ENCODE measurements around the gene ADORA2B.
A peak's percentile ranks its signal among the peaks of the same experiment; 100 is the strongest.

The ADORA2B gene

DNA sequence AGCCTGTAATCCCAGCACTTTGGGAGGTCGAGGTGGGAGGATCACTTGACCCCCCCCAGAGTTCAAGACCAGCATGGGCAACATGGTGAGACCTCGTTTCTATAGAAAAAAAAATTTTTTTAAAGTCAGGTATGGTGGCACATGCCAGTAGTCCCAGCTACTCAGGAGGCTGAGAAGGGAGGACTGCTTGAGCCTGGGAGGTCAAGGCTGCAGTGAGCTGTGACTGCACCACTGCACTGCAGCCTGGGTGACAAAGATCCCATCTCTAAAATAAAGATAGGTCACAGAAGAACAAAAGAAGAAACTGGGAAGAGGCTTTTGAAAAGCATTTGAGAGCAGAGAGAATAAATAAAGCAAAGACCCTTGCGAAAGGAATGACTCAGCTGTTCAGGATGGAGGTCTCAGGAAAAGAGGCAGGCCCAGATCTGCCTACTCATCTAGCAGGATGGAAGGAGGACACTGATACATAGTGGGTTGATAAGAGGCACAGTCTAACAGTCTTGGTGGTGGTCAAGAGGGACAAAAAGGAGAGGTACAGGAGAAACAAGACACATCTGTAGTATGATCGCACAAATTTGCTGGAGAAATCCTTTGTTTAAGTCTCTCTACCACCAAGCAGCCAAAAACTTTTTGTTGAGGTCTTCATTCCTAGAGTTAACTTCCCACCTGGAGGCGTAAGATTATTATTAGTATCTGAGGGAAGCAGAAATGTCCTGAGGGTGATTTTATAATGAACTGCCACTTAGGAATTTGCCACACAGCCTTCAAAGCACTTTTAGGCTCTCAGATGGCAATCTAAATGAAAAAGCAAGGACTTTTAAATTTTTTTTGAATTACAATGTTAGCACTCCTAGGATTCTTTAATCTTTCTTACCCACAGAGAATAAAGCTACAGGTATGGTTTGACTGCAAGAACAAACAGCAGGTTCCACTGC, 37.0 kb downstream of the ADORA2B start:
- Histone ChIP-seq H4K20me1 (ENCODE audit: control insufficient read depth, insufficient read depth, low read depth, low read length) (no peaks in the 10 kb centered on the region), H3K36me3 (ENCODE audit: control insufficient read depth, low read length) (peaks cover 44% of the 10 kb centered on the region), H3K9me3 (ENCODE audit: control insufficient read depth, insufficient read depth, low read length) (no peaks in the 10 kb centered on the region), H3F3A (ENCODE audit: control insufficient read depth, insufficient read depth) (peaks cover 6% of the 10 kb centered on the region; the same call in 1 of the 2 replicates), H3K4me1 (ENCODE audit: control insufficient read depth, low read length) (peaks cover 15% of the 10 kb centered on the region), H3K27me3 (ENCODE audit: control insufficient read depth, low read length) (no peaks in the 10 kb centered on the region), H3K27ac (ENCODE audit: low read depth, low read length) (no peak overlapping the region), H3K79me2 (ENCODE audit: control insufficient read depth, low read length) (no peaks in the 10 kb centered on the region), H3K9me2 (replicated peaks; ENCODE audit: control insufficient read depth, low read length) (no peaks in the 10 kb centered on the region), H3K4me2 (ENCODE audit: low read length) (no peak overlapping the region), H3K4me3 (ENCODE audit: low read length) (no peak overlapping the region)
- TF ChIP-seq EZH2phosphoT487 (IDR thresholded peaks at IDR 0.05; ENCODE audit: borderline replicate concordance, low read length) = no peak
- TF ChIP-seq, protein P1, sequence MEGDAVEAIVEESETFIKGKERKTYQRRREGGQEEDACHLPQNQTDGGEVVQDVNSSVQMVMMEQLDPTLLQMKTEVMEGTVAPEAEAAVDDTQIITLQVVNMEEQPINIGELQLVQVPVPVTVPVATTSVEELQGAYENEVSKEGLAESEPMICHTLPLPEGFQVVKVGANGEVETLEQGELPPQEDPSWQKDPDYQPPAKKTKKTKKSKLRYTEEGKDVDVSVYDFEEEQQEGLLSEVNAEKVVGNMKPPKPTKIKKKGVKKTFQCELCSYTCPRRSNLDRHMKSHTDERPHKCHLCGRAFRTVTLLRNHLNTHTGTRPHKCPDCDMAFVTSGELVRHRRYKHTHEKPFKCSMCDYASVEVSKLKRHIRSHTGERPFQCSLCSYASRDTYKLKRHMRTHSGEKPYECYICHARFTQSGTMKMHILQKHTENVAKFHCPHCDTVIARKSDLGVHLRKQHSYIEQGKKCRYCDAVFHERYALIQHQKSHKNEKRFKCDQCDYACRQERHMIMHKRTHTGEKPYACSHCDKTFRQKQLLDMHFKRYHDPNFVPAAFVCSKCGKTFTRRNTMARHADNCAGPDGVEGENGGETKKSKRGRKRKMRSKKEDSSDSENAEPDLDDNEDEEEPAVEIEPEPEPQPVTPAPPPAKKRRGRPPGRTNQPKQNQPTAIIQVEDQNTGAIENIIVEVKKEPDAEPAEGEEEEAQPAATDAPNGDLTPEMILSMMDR (IDR thresholded peaks at IDR 0.05; ENCODE audit: low read depth, low read length, poor library complexity, severe bottlenecking) = no peak

DNA sequence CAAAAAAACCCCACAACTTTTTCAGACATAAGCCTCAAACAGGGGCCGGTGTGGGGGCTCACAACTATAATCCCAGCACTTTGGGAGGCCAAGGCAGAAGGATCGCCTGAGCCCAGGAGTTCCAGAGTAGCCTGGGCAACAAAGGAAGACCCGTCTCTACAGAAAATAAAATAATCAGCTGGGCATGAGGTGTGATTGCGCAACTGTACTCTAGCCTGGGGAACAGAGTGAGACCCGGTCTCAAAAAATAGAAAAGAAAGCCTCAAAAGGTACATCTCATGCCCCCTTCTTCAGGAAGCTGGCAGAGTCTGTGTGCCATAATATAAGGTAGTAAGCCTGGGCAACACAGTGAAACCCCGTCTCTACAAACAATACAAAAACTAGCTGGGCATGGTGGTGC, 51.4 kb downstream of the ADORA2B start:
- H3F3A ChIP-seq (ENCODE audit: control insufficient read depth, insufficient read depth) = peaks cover 10% of the 10 kb centered on the region
- H3K4me2 ChIP-seq (ENCODE audit: low read length) = no peak overlapping the region
- H3K4me3 ChIP-seq (ENCODE audit: low read length) = no peak overlapping the region
- no peaks in the 10 kb centered on the region for H3K9me2 ChIP-seq (replicated peaks; ENCODE audit: control insufficient read depth, low read length)
- no peaks in the 10 kb centered on the region for H3K27me3 ChIP-seq (ENCODE audit: control insufficient read depth, low read length)
- H3K27ac ChIP-seq (ENCODE audit: low read depth, low read length) = no peak overlapping the region
- peaks cover 14% of the 10 kb centered on the region for H3K36me3 ChIP-seq (ENCODE audit: control insufficient read depth, low read length)
- H3K79me2 ChIP-seq (ENCODE audit: control insufficient read depth, low read length) = peaks cover 35% of the 10 kb centered on the region
- peaks cover 16% of the 10 kb centered on the region for H3K4me1 ChIP-seq (ENCODE audit: control insufficient read depth, low read length)
- TF ChIP-seq, protein P1 (IDR thresholded peaks at IDR 0.05; ENCODE audit: low read depth, low read length, poor library complexity, severe bottlenecking) = no peak
- TF ChIP-seq EZH2phosphoT487 (IDR thresholded peaks at IDR 0.05; ENCODE audit: borderline replicate concordance, low read length) = no peak
- H3K9me3 ChIP-seq (ENCODE audit: control insufficient read depth, insufficient read depth, low read length) = no peaks in the 10 kb centered on the region
- H4K20me1 ChIP-seq (ENCODE audit: control insufficient read depth, insufficient read depth, low read depth, low read length) = peaks cover 12% of the 10 kb centered on the region; the same call in 1 of the 2 replicates

DNA sequence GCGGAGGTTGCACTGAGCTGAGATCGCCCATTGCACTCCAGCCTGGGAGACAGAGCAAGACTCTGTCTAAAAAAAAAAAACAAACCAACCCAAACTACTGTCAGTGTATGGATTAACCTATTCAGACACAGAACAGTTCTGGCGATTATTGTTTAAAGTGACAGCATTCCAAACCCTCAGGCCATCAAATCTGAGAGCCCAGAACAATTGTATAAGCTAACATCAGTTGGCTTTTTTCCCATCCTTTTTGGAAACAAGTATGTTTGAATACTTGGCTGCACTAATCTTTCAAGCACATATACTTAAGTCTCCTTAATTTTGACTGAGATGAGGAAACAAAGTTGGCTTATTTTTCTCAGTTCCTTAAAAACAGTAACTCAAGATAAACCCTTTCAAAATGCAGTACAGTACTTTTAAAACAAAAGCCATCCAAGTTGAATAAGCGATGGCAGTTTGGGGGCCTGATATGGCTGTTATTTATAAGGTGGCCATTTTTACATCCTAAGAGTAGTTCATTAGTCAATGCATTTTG, 53.2 kb downstream of the ADORA2B start:
- H3K9me3 ChIP-seq (ENCODE audit: control insufficient read depth, insufficient read depth, low read length) = no peaks in the 10 kb centered on the region
- peaks cover 10% of the 10 kb centered on the region for H3F3A ChIP-seq (ENCODE audit: control insufficient read depth, insufficient read depth)
- H3K4me1 ChIP-seq (ENCODE audit: control insufficient read depth, low read length) = peaks cover 21% of the 10 kb centered on the region
- peak overlapping the region; percentile 62 for H3K4me2 ChIP-seq (ENCODE audit: low read length)
- TF ChIP-seq, protein P1 (IDR thresholded peaks at IDR 0.05; ENCODE audit: low read depth, low read length, poor library complexity, severe bottlenecking) = no peak
- TF ChIP-seq EZH2phosphoT487 (IDR thresholded peaks at IDR 0.05; ENCODE audit: borderline replicate concordance, low read length) = no peak
- no peaks in the 10 kb centered on the region for H3K27me3 ChIP-seq (ENCODE audit: control insufficient read depth, low read length)
- H4K20me1 ChIP-seq (ENCODE audit: control insufficient read depth, insufficient read depth, low read depth, low read length) = peaks cover 16% of the 10 kb centered on the region; the same call in 1 of the 2 replicates
- peaks cover 53% of the 10 kb centered on the region for H3K79me2 ChIP-seq (ENCODE audit: control insufficient read depth, low read length)
- H3K36me3 ChIP-seq (ENCODE audit: control insufficient read depth, low read length) = peaks cover 32% of the 10 kb centered on the region
- H3K4me3 ChIP-seq (ENCODE audit: low read length) = peak overlapping the region; percentile 96
- no peaks in the 10 kb centered on the region for H3K9me2 ChIP-seq (replicated peaks; ENCODE audit: control insufficient read depth, low read length)
- peak overlapping the region; percentile 27 for H3K27ac ChIP-seq (ENCODE audit: low read depth, low read length)
